Bronchial epithelial cell (primary cell): Measurements from ENCODE around the gene MDM2. TPM values are rescaled to one million over a fixed set of nuclear protein-coding genes. Genes with fewer than 3 reads are reported as not detected.
"Not testable (repeated sequence)": the region's sequence is repeated elsewhere in the genome, so short reads cannot be mapped to it uniquely, and the experiment has no call there.

Source experiments
- DNase-seq: peaks from one replicate; pipeline ENCODE4 v3.0.0-alpha.2; 2010; ENCODE audit warnings: low read depth
- FAIRE-seq: peaks from 2 replicates; lab custom pipeline; 2011; peaks lifted over from hg19 to GRCh38; lab: Jason Lieb, UNC
- H3K27me3 ChIP-seq: 2 replicates; pipeline ENCODE4 v1.5.1; 2011; ENCODE audit warnings: low read length; ENCODE audit not compliant: control insufficient read depth, insufficient read depth
- H3K36me3 ChIP-seq: 2 replicates; pipeline ENCODE4 v1.5.1; 2011; ENCODE audit warnings: low read length; ENCODE audit not compliant: control insufficient read depth, insufficient read depth
- H3K4me3 ChIP-seq: 2 replicates; pipeline ENCODE4 v1.5.1; 2011; ENCODE audit warnings: mild to moderate bottlenecking, low read depth, low read length, control low read depth
- total RNA-seq: library from RNA; depleted of rRNA; stranded (reverse); fragments of >200 nt; gene quantifications from 2 replicates; pipeline ENCODE4 v1.2.1, GENCODE V29; 2014
- TF ChIP-seq, protein P1 (sequence below): IDR thresholded peaks from 2 replicates; pipeline ENCODE4 v1.5.1; 2011; ENCODE audit warnings: mild to moderate bottlenecking, moderate library complexity, low read length, control low read depth, inconsistent platforms; ENCODE audit not compliant: insufficient read depth, severe bottlenecking

The MDM2 gene
- total RNA-seq, 1 donor from 2014 or later = 116 TPM

DNA sequence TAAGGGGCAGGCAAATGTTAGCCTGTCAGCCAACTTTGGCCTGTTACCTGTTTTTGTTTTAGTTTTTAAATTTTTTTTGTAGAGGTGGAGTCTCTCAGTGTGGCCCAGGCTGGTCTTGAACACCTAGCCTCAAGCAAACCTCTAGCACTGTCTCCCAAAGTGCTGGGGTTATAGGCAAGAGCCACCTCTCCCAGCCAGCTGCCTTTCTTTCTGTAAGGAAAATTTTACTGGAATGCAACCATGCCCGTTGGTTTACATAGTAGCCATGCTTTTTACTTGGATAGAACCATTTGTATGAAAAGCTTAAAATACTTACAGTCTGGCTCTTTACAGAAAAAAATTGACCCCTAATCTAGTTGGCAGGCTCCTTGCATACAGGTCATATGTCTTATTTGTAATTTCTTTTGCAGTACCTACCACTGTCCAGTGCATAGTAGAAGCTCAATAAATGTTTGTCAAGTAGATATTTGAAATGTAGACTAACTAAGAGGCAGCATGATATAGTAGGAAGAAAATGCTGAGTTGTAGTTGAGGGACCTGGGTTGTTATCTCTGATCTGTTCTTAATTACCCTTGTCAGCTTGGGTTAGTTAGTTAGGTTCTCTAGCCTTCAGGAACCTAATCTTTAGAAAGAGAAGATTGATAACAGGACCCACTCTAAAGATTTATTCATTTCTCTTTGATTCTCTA is 4.7 kb downstream of the MDM2 start:
- Histone ChIP-seq H3K36me3 (peaks cover 6% of the 10 kb centered on the region), H3K27me3 (no peaks in the 10 kb centered on the region), H3K4me3 (no peak overlapping the region)
- DNase-seq = no peak
- no peak for FAIRE-seq
- TF ChIP-seq, protein P1, sequence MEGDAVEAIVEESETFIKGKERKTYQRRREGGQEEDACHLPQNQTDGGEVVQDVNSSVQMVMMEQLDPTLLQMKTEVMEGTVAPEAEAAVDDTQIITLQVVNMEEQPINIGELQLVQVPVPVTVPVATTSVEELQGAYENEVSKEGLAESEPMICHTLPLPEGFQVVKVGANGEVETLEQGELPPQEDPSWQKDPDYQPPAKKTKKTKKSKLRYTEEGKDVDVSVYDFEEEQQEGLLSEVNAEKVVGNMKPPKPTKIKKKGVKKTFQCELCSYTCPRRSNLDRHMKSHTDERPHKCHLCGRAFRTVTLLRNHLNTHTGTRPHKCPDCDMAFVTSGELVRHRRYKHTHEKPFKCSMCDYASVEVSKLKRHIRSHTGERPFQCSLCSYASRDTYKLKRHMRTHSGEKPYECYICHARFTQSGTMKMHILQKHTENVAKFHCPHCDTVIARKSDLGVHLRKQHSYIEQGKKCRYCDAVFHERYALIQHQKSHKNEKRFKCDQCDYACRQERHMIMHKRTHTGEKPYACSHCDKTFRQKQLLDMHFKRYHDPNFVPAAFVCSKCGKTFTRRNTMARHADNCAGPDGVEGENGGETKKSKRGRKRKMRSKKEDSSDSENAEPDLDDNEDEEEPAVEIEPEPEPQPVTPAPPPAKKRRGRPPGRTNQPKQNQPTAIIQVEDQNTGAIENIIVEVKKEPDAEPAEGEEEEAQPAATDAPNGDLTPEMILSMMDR = no peak

DNA sequence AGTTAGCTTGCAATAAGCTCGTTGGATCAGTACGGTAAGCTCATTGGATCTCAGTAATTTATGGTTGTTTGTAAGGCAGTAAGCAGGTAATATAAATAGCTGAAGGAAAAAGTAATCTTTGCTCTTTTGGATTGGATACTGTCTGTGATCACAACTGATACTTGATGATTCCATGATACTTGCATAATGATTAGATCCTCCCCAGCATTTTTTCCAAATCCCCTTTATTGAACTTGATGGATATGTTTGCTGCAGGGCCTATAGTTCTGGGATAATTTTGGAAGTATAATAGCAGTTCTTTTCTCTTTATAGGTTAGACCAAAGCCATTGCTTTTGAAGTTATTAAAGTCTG is 5.2 kb downstream of the MDM2 start:
- Histone ChIP-seq H3K27me3 (no peaks in the 10 kb centered on the region), H3K4me3 (no peak overlapping the region), H3K36me3 (peaks cover 8% of the 10 kb centered on the region)
- FAIRE-seq (no peak), DNase-seq (no peak)
- TF ChIP-seq, protein P1 = no peak

DNA sequence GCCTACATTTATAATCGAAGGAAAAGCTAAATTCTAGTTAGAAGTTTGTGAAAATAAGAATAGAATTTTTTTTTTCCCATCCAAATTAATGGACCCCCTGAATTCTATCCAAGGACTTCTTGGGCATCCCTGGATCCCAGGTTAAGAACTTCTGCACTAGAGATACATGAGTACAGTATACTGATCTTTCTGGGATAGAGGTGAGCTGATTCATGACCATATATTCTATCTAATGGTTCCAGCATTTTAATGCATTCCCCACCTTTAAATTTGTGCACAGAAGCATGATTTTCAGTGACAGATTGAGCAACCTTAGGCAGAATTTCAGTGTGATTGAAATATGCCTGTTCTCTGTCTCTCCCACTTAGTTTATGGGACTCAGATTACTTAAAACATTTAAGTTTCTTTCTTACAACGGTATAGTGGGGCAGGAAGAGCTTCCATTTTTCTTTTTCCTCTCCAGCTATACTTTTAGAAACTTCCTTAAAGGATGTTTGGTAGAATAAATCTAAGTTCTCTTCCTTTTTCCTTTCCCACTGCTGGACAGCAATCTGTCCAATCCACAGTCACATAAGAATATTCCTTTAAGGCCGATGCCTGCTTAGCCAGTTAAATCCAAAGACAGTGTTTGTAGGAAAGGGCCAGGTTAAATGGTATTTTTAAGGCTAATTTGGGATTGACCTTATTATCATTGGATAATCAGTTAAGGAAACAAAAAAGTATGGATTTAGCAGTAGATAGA is 6.7 kb downstream of the MDM2 start:
- no peaks in the 10 kb centered on the region for H3K27me3 ChIP-seq
- FAIRE-seq (no peak), DNase-seq (no peak)
- H3K4me3 ChIP-seq = no peak overlapping the region
- H3K36me3 ChIP-seq = peaks cover 6% of the 10 kb centered on the region
- TF ChIP-seq, protein P1 = no peak

DNA sequence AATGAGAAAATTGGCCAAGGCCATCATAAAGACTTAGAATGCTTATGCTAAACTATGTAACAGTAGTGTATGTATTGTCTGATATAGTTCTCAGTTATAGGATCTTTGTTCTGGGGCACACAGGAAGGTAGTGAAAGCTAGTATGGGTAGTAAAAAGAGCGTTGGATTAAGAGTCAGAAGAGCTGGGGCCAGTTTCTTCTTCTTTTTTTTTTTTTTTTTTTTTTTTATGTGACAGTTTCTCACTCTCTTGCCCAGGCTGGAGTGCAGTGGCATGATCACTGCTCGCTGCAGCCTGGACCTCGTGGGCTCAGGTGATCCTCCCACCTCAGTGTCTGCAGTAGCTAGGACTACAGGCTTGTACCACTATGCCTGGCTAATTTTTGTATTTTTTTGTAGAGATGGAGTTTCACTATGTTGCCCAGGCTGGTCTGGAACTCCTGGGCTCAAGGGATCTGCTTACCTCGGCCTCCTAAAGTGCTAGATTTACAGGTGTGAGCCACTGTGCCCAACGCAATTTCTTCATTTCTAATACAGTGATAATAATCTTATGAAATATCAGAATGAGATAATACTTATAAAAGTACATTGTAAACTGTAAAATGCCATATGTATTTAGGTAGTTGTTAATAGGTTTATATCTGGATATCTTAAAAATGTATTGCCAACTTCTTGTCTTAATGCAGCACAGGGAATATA is 7.4 kb downstream of the MDM2 start:
- TF ChIP-seq, protein P1 = no peak
- FAIRE-seq (no peak), DNase-seq (no peak)
- no peaks in the 10 kb centered on the region for H3K27me3 ChIP-seq
- H3K4me3 ChIP-seq = no peak overlapping the region
- peaks cover 6% of the 10 kb centered on the region for H3K36me3 ChIP-seq

DNA sequence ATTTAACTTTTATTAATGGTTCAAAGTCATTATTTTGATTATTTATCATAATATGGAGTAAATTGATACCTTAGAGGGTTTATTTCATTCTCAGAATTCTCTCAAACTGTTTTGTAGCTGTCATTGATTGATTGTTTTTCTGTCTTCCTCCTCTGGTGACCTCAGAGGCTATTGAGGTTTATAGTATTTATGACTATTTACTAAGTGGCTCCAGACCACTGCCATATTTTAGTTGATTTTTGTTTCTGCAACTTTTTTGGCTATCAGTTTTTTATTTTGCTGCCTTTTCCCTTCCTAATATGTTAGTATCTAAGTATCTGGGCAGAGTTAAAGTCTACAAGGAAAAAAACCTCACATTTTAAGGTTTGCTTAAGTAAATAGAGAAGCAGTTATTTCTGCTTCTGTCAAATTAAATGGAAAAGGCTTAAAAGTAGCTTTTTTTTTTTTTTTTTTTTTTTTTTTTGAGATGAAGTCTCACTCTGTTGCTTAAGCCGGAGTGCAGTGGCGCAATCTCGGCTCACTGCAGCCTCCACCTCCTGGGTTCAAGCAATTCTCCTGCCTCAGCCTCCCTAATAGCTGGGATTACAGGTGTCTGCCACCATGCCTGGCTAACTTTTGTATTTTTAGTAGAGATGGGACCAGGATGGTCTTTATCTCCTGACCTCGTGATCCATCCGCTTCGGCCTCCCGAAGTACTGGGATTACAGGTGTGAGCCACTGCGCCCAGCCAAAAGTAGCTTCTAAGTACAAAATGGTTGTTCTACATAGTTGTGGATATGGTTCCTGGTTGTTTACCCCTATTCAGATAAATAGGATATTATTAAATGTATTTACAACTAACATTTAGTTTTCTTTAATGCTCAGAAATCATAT is 8.2 kb downstream of the MDM2 start:
- TF ChIP-seq, protein P1 = no peak
- Histone ChIP-seq H3K27me3 (no peaks in the 10 kb centered on the region), H3K4me3 (no peak overlapping the region), H3K36me3 (peaks cover 9% of the 10 kb centered on the region)
- no peak for FAIRE-seq
- no peak for DNase-seq

DNA sequence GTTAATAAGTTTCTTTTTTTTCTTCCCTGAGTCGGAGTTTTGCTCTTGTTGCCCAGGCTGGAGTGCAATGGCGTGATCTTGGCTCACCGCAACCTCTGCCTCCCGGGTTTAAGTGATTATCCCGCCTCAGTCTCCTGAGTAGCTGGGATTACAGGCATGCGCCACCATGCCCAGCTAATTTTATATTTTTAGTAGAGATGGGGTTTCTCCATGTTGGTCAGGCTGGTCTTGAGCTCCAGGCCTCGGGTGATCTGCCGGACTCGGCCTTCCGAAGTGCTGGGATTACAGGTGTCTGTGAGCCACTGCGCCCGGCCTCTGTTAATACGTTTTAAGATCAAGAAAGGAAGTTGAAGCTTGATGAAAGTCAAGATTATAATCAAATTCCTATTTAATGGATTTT is 11.5 kb downstream of the MDM2 start:
- not testable (repeated sequence) for H3K27me3 ChIP-seq, FAIRE-seq, DNase-seq, H3K4me3 ChIP-seq
- H3K36me3 ChIP-seq = peaks cover 17% of the 10 kb centered on the region
